Colonic mucosa (tissue), 4 donors: ENCODE results near the gene SUCLG2. TPM values are rescaled to one million over a fixed set of nuclear protein-coding genes. Genes with fewer than 3 reads are reported as not detected.

Experiments
- DNase-seq: peaks from one replicate; pipeline ENCODE4 v3.0.0-alpha.2; 2020
- H3K27ac ChIP-seq: fragments of 200-600 bp; one replicate; pipeline ENCODE4 v1.8.0; 2021
- H3K27me3 ChIP-seq: fragments of 200-600 bp; one replicate; pipeline ENCODE4 v1.8.0; 2021
- H3K36me3 ChIP-seq: fragments of 200-600 bp; one replicate; pipeline ENCODE4 v1.8.0; 2021
- H3K4me1 ChIP-seq: fragments of 200-600 bp; one replicate; pipeline ENCODE4 v1.8.0; 2021; ENCODE audit warnings: mild to moderate bottlenecking
- H3K4me3 ChIP-seq: fragments of 200-600 bp; one replicate; pipeline ENCODE4 v1.8.0; 2021
- H3K9ac ChIP-seq, 2 donors: one replicate each; pipeline ENCODE4 v1.7.0; 2013; ENCODE audit warnings: control low read depth in 2 of 2, low read depth in 2 of 2, low read length in 2 of 2
- H3K9me3 ChIP-seq: fragments of 200-600 bp; one replicate; pipeline ENCODE4 v1.8.0; 2021
- intact Hi-C: fragments of 100-400 bp; cut with DNase I; formaldehyde crosslinking; loops from one replicate; pipeline ENCODE4 v1.14.1; 2022
- total RNA-seq, 2 donors: library from RNA; stranded (reverse); fragmentation: NEBNext Ultra II Directional in 1 of 2; extraction: Animal tissue kit (Norgen Biotek cat#: 25700) in 1 of 2; gene quantifications; one replicate each; pipeline ENCODE4 v1.2.1, GENCODE V29; 2021
- TF ChIP-seq, protein P1 (sequence below): fragments of 200-600 bp; IDR thresholded peaks from one replicate; pipeline ENCODE4 v1.8.0; 2022; ENCODE audit warnings: antibody characterized with exemption, mild to moderate bottlenecking
- donor health status: healthy.
- donor health status: DM: no; HTN: no; CAD: no.
- donor health status: DM: no; HTN: no; CAD: no.

The SUCLG2 gene
- total RNA-seq, 2 donors from 2014 or later = 114 to 219 TPM

DNA sequence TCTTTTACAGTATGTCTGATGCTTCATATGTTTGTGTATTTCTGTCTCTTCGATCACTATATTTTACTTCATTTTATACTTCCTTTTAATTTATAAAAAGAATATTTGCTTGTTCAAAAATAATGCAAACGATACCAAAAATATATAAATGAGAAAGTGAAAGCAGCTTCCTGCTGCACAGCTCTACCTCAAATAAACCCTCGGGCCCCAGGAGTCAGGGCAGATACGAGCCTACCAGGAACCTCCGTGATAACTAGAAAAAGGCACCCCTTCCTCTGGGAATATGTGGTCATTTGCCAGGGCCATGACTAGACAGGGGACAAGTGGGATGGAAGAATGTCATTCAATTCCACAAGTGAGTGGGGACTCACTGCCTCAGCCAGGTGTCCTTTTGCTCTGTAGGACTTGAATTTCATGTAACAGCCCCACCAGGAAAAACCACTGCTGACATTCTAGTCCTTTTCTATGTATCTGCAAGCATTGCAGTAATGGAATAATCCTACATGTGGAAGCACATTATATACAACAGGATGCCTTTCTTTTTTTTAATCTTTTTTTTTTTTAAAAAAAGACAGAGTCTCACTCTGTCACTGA is 133.3 kb downstream of the SUCLG2 start:
- TF ChIP-seq, protein P1, sequence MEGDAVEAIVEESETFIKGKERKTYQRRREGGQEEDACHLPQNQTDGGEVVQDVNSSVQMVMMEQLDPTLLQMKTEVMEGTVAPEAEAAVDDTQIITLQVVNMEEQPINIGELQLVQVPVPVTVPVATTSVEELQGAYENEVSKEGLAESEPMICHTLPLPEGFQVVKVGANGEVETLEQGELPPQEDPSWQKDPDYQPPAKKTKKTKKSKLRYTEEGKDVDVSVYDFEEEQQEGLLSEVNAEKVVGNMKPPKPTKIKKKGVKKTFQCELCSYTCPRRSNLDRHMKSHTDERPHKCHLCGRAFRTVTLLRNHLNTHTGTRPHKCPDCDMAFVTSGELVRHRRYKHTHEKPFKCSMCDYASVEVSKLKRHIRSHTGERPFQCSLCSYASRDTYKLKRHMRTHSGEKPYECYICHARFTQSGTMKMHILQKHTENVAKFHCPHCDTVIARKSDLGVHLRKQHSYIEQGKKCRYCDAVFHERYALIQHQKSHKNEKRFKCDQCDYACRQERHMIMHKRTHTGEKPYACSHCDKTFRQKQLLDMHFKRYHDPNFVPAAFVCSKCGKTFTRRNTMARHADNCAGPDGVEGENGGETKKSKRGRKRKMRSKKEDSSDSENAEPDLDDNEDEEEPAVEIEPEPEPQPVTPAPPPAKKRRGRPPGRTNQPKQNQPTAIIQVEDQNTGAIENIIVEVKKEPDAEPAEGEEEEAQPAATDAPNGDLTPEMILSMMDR = no peak
- H3K36me3 ChIP-seq = no peaks in the 10 kb centered on the region

DNA sequence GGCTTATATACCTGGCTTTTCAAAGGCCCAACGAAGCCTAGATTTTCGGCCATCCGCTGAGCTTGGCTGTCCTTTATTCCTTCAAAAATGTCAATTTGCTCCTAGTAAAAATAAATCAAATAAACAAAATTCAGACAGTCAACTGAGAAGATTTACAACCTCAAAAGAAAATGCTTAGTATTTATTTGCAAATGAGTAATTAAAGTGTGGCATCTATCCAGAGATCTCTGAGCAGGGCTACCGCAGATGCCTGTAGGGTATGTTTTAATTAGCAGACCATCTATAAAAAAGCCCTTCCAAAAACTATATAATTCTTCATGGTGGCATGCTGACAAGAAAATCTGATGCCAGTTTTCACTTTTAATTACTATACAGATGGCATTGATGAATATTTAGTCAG is 136.2 kb downstream of the SUCLG2 start:
- no peak overlapping the region for H3K9ac ChIP-seq
- H3K36me3 ChIP-seq = no peaks in the 10 kb centered on the region
- no peaks in the 10 kb centered on the region for H3K9me3 ChIP-seq
- H3K4me3 ChIP-seq = no peak overlapping the region
- no peak overlapping the region for H3K27ac ChIP-seq
- H3K27me3 ChIP-seq = no peaks in the 10 kb centered on the region
- H3K4me1 ChIP-seq = no peaks in the 10 kb centered on the region
- TF ChIP-seq, protein P1 = no peak
- DNase-seq = no peak
- intact Hi-C loops = no loop called here

More for the DNA sequence above, 133.3 kb downstream of the SUCLG2 start:
- no peak overlapping the region for H3K27ac ChIP-seq
- DNase-seq = no peak
- no peaks in the 10 kb centered on the region for H3K27me3 ChIP-seq
- no peak overlapping the region for H3K9ac ChIP-seq
- intact Hi-C loops = loop anchor here (10.0 kb wide), 1 partner anchor 274 kb away; no protein-coding TSS in a partner anchor
- H3K9me3 ChIP-seq = no peaks in the 10 kb centered on the region
- no peak overlapping the region for H3K4me3 ChIP-seq
- H3K4me1 ChIP-seq = no peaks in the 10 kb centered on the region

DNA sequence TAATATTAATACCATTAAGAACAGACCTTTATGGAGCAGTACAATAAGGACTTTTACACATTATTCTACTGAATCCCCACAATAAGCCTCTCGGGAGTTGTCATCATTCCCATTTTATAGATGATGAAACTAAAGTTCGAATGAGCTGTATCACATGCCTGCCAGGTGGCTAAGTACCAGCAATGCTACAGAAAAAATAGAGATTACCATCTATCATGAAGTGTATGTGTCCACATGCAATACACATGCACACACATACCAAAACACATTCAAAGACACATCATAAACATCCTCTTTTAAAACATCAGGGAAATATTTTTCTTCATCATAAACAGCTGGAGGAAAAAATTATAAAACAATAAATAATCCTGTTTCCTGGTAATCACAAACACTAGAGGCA is 136.6 kb downstream of the SUCLG2 start:
- intact Hi-C loops = no loop called here
- Histone ChIP-seq H3K4me1 (no peaks in the 10 kb centered on the region), H3K9ac (no peak overlapping the region), H3K27me3 (no peaks in the 10 kb centered on the region), H3K4me3 (no peak overlapping the region), H3K9me3 (no peaks in the 10 kb centered on the region), H3K27ac (no peak overlapping the region), H3K36me3 (no peaks in the 10 kb centered on the region)
- TF ChIP-seq, protein P1 = no peak
- no peak for DNase-seq

DNA sequence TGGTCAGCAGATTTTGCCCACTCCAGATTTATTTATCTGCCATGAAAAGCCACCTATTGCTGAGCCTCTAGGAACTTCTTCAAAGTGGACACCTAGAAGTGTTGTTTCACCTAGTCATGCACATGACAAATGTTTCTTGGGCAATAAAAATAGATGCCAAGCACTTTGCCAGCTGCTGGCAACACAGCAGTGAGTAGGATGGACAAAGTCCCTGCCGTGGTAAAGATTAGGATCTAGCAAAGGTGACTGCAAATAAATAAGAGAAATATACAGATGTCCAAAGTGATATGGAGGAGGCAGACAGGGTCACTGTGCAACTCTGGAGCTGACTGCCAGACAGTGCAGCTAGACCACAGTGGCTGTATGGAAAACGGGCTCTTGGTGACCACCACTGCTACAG is 137.9 kb downstream of the SUCLG2 start:
- Histone ChIP-seq H3K36me3 (no peaks in the 10 kb centered on the region), H3K4me3 (no peak overlapping the region), H3K27me3 (no peaks in the 10 kb centered on the region), H3K9me3 (no peaks in the 10 kb centered on the region), H3K9ac (no peak overlapping the region), H3K27ac (no peak overlapping the region), H3K4me1 (no peaks in the 10 kb centered on the region)
- DNase-seq = no peak
- intact Hi-C loops = no loop called here
- TF ChIP-seq, protein P1 = no peak

DNA sequence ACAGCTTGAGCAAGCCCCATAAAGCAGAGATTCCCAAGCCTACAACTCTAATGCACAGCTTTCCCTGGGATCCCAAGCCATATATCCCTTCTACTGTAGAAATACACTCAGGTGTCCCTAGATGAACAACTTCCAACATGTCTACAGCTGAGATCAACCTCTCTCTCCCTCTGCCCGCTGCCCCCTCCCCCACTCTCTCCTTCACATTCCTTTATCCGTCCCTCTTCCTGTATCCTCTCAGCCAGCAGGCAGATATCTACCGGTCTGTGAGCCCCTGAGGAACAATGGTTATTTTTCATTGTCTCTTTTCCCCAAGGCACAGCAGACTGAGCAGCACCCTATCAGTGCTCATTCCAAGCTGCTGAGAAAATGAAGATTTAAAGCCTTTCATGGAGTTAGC is 138.6 kb downstream of the SUCLG2 start:
- no peak overlapping the region for H3K27ac ChIP-seq
- DNase-seq = no peak
- H3K4me1 ChIP-seq = no peaks in the 10 kb centered on the region
- TF ChIP-seq, protein P1 = no peak
- H3K4me3 ChIP-seq = no peak overlapping the region
- H3K27me3 ChIP-seq = no peaks in the 10 kb centered on the region
- H3K9ac ChIP-seq = no peak overlapping the region
- no peaks in the 10 kb centered on the region for H3K36me3 ChIP-seq
- no peaks in the 10 kb centered on the region for H3K9me3 ChIP-seq
- intact Hi-C loops = no loop called here
